Activated CD4-positive, alpha-beta T cell treated with anti-CD3 and anti-CD28 coated beads for 36 hours (primary cell): ENCODE data around the gene MT1B. TPM values are rescaled to one million over a fixed set of nuclear protein-coding genes. Genes with fewer than 3 reads are reported as not detected.
"Not testable (repeated sequence)": the region's sequence is repeated elsewhere in the genome, so short reads cannot be mapped to it uniquely, and the experiment has no call there.

Experiments used
- ATAC-seq: fragments of 200-7000 bp; cut with Tn5 transposase; one replicate; pipeline ENCODE4 v1.10.0; 2021; ENCODE audit warnings: mild to moderate bottlenecking, moderate library complexity
- CTCF ChIA-PET: fragments of 350-600 bp; sonication (Branson Sonifier 250); formaldehyde crosslinking; loops from one replicate; lab custom pipeline; 2021; ENCODE audit warnings: antibody characterized with exemption; lab: Charles Lee
- POLR2A ChIA-PET: fragments of 350-600 bp; sonication (Branson Sonifier 250); formaldehyde crosslinking; loops from one replicate; lab custom pipeline; 2021; ENCODE audit warnings: antibody characterized with exemption, inconsistent platforms; lab: Charles Lee
- DNase-seq: peaks from one replicate; pipeline ENCODE4 v3.0.0-alpha.2; 2020
- H3K27ac Mint-ChIP-seq: one replicate; pipeline ENCODE4 v1.8.0; 2021; ENCODE audit warnings: mixed read lengths
- H3K27me3 Mint-ChIP-seq: one replicate; pipeline ENCODE4 v1.8.0; 2021; ENCODE audit warnings: mixed read lengths
- H3K36me3 Mint-ChIP-seq: one replicate; pipeline ENCODE4 v1.8.0; 2021; ENCODE audit warnings: low read depth, mixed read lengths
- H3K4me1 Mint-ChIP-seq: one replicate; pipeline ENCODE4 v1.8.0; 2021; ENCODE audit warnings: mixed read lengths
- H3K4me3 Mint-ChIP-seq: one replicate; pipeline ENCODE4 v1.8.0; 2021; ENCODE audit warnings: mild to moderate bottlenecking, moderate library complexity, mixed read lengths
- H3K9me3 Mint-ChIP-seq: one replicate; pipeline ENCODE4 v1.8.0; 2021; ENCODE audit warnings: low read depth, mixed read lengths
- intact Hi-C, 2 experiments: fragments of 100-400 bp; cut with DNase I in 1 of 2; cut with micrococcal nuclease in 1 of 2; formaldehyde crosslinking; loops; one replicate each; pipeline versions ENCODE4 v1.14.2 to v1.15.1; 2022 to 2024; cut with DNase I, micrococcal nuclease
- total RNA-seq, 2 experiments: library from RNA; stranded (reverse); gene quantifications; one replicate each; pipeline ENCODE4 v1.2.3, GENCODE V29; 2021

MT1B gene
- total RNA-seq, 2 experiments from 2014 or later: not detected

- Mint-ChIP-seq H3K4me3 (no peak overlapping the region), H3K4me1 (peaks cover 19% of the 10 kb centered on the region), H3K36me3 (no peaks in the 10 kb centered on the region), H3K27me3 (peaks cover 49% of the 10 kb centered on the region), H3K9me3 (no peaks in the 10 kb centered on the region), H3K27ac (no peak overlapping the region)
- peak; percentile 53 for DNase-seq
- CTCF ChIA-PET: interaction anchor here (1.2 to 2.3 kb wide), 4 partner anchors 9 to 98 kb away, joined by 4 to 16 read pairs (median 4); partner anchors contain the start of gene MT1X
- no peak for ATAC-seq
- POLR2A ChIA-PET: interaction anchor here (0.9 kb wide), 1 partner anchor 48 kb away, joined by 3 read pairs; the partner anchor contains the start of gene MT1E
- intact Hi-C loops: loop anchor here in 1 of 2 experiments (1.0 kb wide), 1 partner anchor 28 kb away; no protein-coding TSS in a partner anchor
These were observed 22.2 kb downstream of the MT1B start for GRCh38 chr16:56673921-56674320.

GRCh38 chr16:56674570-56674969, 22.9 kb downstream of the MT1B start:
- H3K27ac Mint-ChIP-seq, H3K4me3 Mint-ChIP-seq, ATAC-seq, H3K36me3 Mint-ChIP-seq, H3K9me3 Mint-ChIP-seq, DNase-seq: not testable (repeated sequence)
- peaks cover 43% of the 10 kb centered on the region for H3K27me3 Mint-ChIP-seq
- CTCF ChIA-PET: interaction anchor here (1.6 to 2.3 kb wide), 2 partner anchors 8 to 27 kb away, joined by 4 to 16 read pairs; partner anchors contain the start of gene MT1X
- H3K4me1 Mint-ChIP-seq: peaks cover 16% of the 10 kb centered on the region
- POLR2A ChIA-PET: interaction anchor here (0.9 kb wide), 1 partner anchor 49 kb away, joined by 3 read pairs; the partner anchor contains the start of gene MT1E
- intact Hi-C loops: loop anchor here in 1 of 2 experiments (1.0 kb wide), 1 partner anchor 28 kb away; no protein-coding TSS in a partner anchor

- intact Hi-C loops: no loop called here
These were observed 24.1 kb downstream of the MT1B start for GRCh38 chr16:56675685-56676210.

GRCh38 chr16:56677474-56677873, 25.8 kb downstream of the MT1B start:
- H3K36me3 Mint-ChIP-seq: no peaks in the 10 kb centered on the region
- H3K9me3 Mint-ChIP-seq: no peaks in the 10 kb centered on the region
- ATAC-seq: no peak
- H3K4me1 Mint-ChIP-seq: peaks cover 21% of the 10 kb centered on the region
- POLR2A ChIA-PET: no interaction called here
- CTCF ChIA-PET: interaction anchor here (0.8 to 1.3 kb wide), 2 partner anchors 9 to 100 kb away, joined by 3 read pairs; partner anchors contain the start of gene MT1G
- DNase-seq: no peak
- intact Hi-C loops: no loop called here
- peaks cover 21% of the 10 kb centered on the region for H3K27me3 Mint-ChIP-seq
- H3K4me3 Mint-ChIP-seq: no peak overlapping the region
- no peak overlapping the region for H3K27ac Mint-ChIP-seq

More at GRCh38 chr16:56675685-56676210, 24.1 kb downstream of the MT1B start:
- Mint-ChIP-seq H3K36me3 (no peaks in the 10 kb centered on the region), H3K4me3 (peak overlapping the region; percentile 47), H3K4me1 (peaks cover 12% of the 10 kb centered on the region), H3K27ac (peak overlapping the region; percentile 13), H3K27me3 (peaks cover 33% of the 10 kb centered on the region), H3K9me3 (no peaks in the 10 kb centered on the region)
- DNase-seq (peak; percentile 77), ATAC-seq (peak; percentile 60)
- CTCF ChIA-PET: interaction anchor here (0.7 to 1.7 kb wide), 6 partner anchors 10 to 110 kb away, joined by 3 to 11 read pairs (median 4); no protein-coding TSS in a partner anchor
- POLR2A ChIA-PET: interaction anchor here (0.5 to 1.2 kb wide), 5 partner anchors 13 to 67 kb away, joined by 3 to 8 read pairs (median 5); partner anchors contain the start of genes MT1E and MT2A

- H3K36me3 Mint-ChIP-seq: peaks cover 6% of the 10 kb centered on the region
- H3K27ac Mint-ChIP-seq: no peak overlapping the region
- ChIA-PET CTCF (interaction anchor here (1.0 to 1.6 kb wide), 4 partner anchors 11 to 88 kb away, joined by 3 to 6 read pairs (median 5); no protein-coding TSS in a partner anchor), POLR2A (interaction anchor here (1.0 kb wide), 1 partner anchor 71 kb away, joined by 4 read pairs; the partner anchor contains the start of gene MT2A)
- no peak overlapping the region for H3K4me3 Mint-ChIP-seq
- H3K27me3 Mint-ChIP-seq: peaks cover 12% of the 10 kb centered on the region
- no peaks in the 10 kb centered on the region for H3K9me3 Mint-ChIP-seq
- intact Hi-C loops: no loop called here
- ATAC-seq (no peak), DNase-seq (no peak)
- peaks cover 29% of the 10 kb centered on the region for H3K4me1 Mint-ChIP-seq
These were observed 27.5 kb downstream of the MT1B start for GRCh38 chr16:56679078-56679730.

- Mint-ChIP-seq H3K36me3 (peaks cover 8% of the 10 kb centered on the region), H3K9me3 (no peaks in the 10 kb centered on the region), H3K4me1 (peaks cover 31% of the 10 kb centered on the region), H3K27me3 (peaks cover 7% of the 10 kb centered on the region), H3K27ac (no peak overlapping the region), H3K4me3 (no peak overlapping the region)
- ATAC-seq (peak; percentile 31), DNase-seq (peak; percentile 47)
- ChIA-PET CTCF (interaction anchor here (0.9 to 1.6 kb wide), 2 partner anchors 11 to 29 kb away, joined by 3 to 5 read pairs; no protein-coding TSS in a partner anchor), POLR2A (no interaction called here)
- intact Hi-C loops: loop anchor here in 1 of 2 experiments (5.0 kb wide), 2 partner anchors 103 to 323 kb away; no protein-coding TSS in a partner anchor
These were observed 28.1 kb downstream of the MT1B start for GRCh38 chr16:56679818-56680217.

- intact Hi-C loops: loop anchor here (1.0 to 5.0 kb wide), 13 partner anchors 13 to 325 kb away; partner anchors contain the start of genes MT1F (in 2 of the 2), MT1G (in 2 of the 2), MT2A (in 2 of the 2) and BBS2 (in 1 of the 2)
- POLR2A ChIA-PET: interaction anchor here (1.0 to 1.5 kb wide), 6 partner anchors 12 to 74 kb away, joined by 3 to 10 read pairs (median 6); partner anchors contain the start of genes MT1E, MT1F, MT1H and MT2A
- Mint-ChIP-seq H3K27ac (peak within 1 kb of the TSS; percentile 97), H3K27me3 (no peaks in the 10 kb centered on the region), H3K9me3 (no peaks in the 10 kb centered on the region), H3K36me3 (peaks cover 17% of the 10 kb centered on the region), H3K4me1 (peaks cover 22% of the 10 kb centered on the region), H3K4me3 (peak within 1 kb of the TSS; percentile 89)
- ATAC-seq (peak; percentile 96), DNase-seq (peak; percentile 96)
- CTCF ChIA-PET: interaction anchor here (1.5 to 3.8 kb wide), 4 partner anchors 8 to 76 kb away, joined by 4 to 28 read pairs (median 8); no protein-coding TSS in a partner anchor
These were observed 30.4 kb downstream of the MT1B start, which contains the start of gene MT1X for GRCh38 chr16:56681939-56682702. Gene MT1X, plus strand, starts transcription at chr16:56682470. Its CDS starts 71 bp downstream, at chr16:56682541.

GRCh38 chr16:56682703-56683397, 31.2 kb downstream of the MT1B start:
- intact Hi-C loops: loop anchor here (1.0 to 5.0 kb wide), 13 partner anchors 14 to 326 kb away; partner anchors contain the start of genes MT1F (in 2 of the 2), MT1G (in 2 of the 2), MT2A (in 2 of the 2) and BBS2 (in 1 of the 2)
- H3K27me3 Mint-ChIP-seq: no peaks in the 10 kb centered on the region
- ChIA-PET POLR2A (interaction anchor here (0.6 to 1.5 kb wide), 7 partner anchors 10 to 74 kb away, joined by 3 to 10 read pairs (median 4); partner anchors contain the start of genes MT1E, MT1F and MT2A), CTCF (interaction anchor here (0.7 to 3.8 kb wide), 6 partner anchors 9 to 282 kb away, joined by 3 to 28 read pairs (median 6); no protein-coding TSS in a partner anchor)
- H3K9me3 Mint-ChIP-seq: no peaks in the 10 kb centered on the region
- peaks cover 22% of the 10 kb centered on the region for H3K4me1 Mint-ChIP-seq
- DNase-seq: peak; percentile 24
- peaks cover 17% of the 10 kb centered on the region for H3K36me3 Mint-ChIP-seq
- no peak for ATAC-seq
- H3K27ac Mint-ChIP-seq: peak overlapping the region; percentile 85
- peak overlapping the region; percentile 89 for H3K4me3 Mint-ChIP-seq

- ChIA-PET CTCF (interaction anchor here (0.7 to 3.8 kb wide), 6 partner anchors 10 to 282 kb away, joined by 3 to 28 read pairs (median 6); no protein-coding TSS in a partner anchor), POLR2A (interaction anchor here (0.6 to 1.5 kb wide), 4 partner anchors 11 to 75 kb away, joined by 3 to 10 read pairs (median 5); partner anchors contain the start of gene MT2A)
- Mint-ChIP-seq H3K4me3 (peak overlapping the region; percentile 89), H3K4me1 (peaks cover 22% of the 10 kb centered on the region), H3K27ac (no peak overlapping the region), H3K36me3 (peaks cover 17% of the 10 kb centered on the region), H3K27me3 (no peaks in the 10 kb centered on the region), H3K9me3 (no peaks in the 10 kb centered on the region)
- intact Hi-C loops: loop anchor here (2.0 to 5.0 kb wide), 3 partner anchors 15 to 326 kb away; partner anchors contain the start of genes MT1G (in 1 of the 2) and MT1H (in 1 of the 2)
- no peak for DNase-seq
- no peak for ATAC-seq
These were observed 31.9 kb downstream of the MT1B start for GRCh38 chr16:56683424-56684172.
